ENCODE data around the gene CELSR1.
"Not testable (repeated sequence)": the region's sequence is repeated elsewhere in the genome, so short reads cannot be mapped to it uniquely, and the experiment has no call there.

The CELSR1 gene

GRCh38 chr22:46406349-46406748 is 131.1 kb downstream of the CELSR1 start:
- no peak for DNase-seq (ENCODE audit: low read depth)
- TF ChIP-seq CTCF (IDR thresholded peaks at IDR 0.05; ENCODE audit: insufficient read depth, low read depth, low read length, missing control alignments): no peak

DNA sequence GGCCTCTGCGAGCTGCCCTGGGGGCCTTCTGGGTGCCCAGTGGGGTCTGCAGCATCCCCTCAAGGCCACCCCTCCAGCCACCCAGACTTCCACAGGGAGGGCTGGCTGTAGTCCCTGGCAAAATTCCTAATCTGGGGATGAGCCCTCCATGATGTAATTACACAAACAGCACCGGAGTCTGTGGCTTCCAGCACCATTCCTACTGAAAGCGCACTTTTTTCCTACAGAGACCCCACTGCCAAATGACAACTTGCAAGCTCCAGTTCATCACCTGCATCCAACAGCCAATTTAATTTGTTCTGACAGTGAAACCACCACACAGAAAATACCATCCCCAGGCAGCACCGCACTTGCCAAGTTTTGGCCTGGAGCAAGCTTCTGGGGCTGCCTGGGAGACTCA is 131.5 kb downstream of the CELSR1 start:
- DNase-seq (ENCODE audit: low read depth): no peak
- H3K4me3 ChIP-seq (ENCODE audit: low read length): no peak overlapping the region
- TF ChIP-seq CTCF (IDR thresholded peaks at IDR 0.05; ENCODE audit: insufficient read depth, low read depth, low read length, missing control alignments): no peak

More at GRCh38 chr22:46406349-46406748, 131.1 kb downstream of the CELSR1 start:
- H3K4me3 ChIP-seq (ENCODE audit: low read length): no peak overlapping the region

DNA sequence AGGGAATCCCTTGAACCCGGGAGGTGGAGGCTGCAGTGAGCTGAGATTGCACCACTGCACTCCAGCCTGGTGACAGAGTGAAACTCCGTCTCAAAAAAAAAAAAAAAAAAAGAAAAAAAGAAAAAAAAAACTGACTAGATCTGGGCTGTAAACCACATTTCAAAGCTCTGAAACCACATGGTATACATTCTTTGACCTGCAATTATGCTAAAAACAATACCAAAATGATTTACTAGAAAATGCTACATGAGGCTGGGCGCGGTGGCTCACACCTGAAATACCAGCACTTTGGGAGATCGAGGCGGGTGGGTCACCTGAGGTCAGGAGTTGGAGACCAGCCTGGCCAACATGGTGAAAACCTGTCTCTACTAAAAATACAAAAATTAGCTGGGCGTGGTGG is 133.5 kb downstream of the CELSR1 start:
- not testable (repeated sequence) for DNase-seq (ENCODE audit: low read depth); H3K4me3 ChIP-seq (ENCODE audit: low read length)

- TF ChIP-seq CTCF (IDR thresholded peaks at IDR 0.05; ENCODE audit: insufficient read depth, low read depth, low read length, missing control alignments): no peak
- no peak overlapping the region for H3K4me3 ChIP-seq (ENCODE audit: low read length)
- DNase-seq (ENCODE audit: low read depth): no peak
Measured at GRCh38 chr22:46402505-46402904, 134.9 kb downstream of the CELSR1 start.

GRCh38 chr22:46401370-46401769 is 136.1 kb downstream of the CELSR1 start:
- DNase-seq (ENCODE audit: low read depth): no peak
- no peak for TF ChIP-seq CTCF (IDR thresholded peaks at IDR 0.05; ENCODE audit: insufficient read depth, low read depth, low read length, missing control alignments)
- H3K4me3 ChIP-seq (ENCODE audit: low read length): no peak overlapping the region

- H3K4me3 ChIP-seq (ENCODE audit: low read length): no peak overlapping the region
- TF ChIP-seq CTCF (IDR thresholded peaks at IDR 0.05; ENCODE audit: insufficient read depth, low read depth, low read length, missing control alignments): no peak
- no peak for DNase-seq (ENCODE audit: low read depth)
Measured at GRCh38 chr22:46399251-46400024, 138.0 kb downstream of the CELSR1 start.

DNA sequence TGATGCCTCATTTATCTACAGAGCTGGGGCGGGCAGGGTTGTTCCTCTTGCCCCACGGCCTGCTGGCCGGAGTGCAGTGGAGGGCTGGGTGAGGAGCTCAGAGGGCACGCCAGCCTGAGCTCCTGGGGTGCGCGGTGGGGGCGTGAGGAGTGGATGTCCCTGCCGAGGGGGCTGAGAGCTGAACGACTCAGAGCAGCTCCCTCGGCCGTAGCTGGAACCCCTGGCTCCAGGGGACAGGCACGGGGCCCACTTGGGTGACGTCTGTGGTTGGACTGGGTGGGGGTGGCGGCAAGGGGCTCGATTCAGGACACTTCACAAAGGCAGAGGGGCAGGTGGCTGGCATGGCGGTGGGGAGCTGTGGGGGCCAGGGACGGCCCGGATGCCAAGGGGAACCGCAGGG is 139.5 kb downstream of the CELSR1 start:
- no peak for TF ChIP-seq CTCF (IDR thresholded peaks at IDR 0.05; ENCODE audit: insufficient read depth, low read depth, low read length, missing control alignments)
- no peak for DNase-seq (ENCODE audit: low read depth)
- no peak overlapping the region for H3K4me3 ChIP-seq (ENCODE audit: low read length)
